GM19193 (cell line): ENCODE results near the gene ANP32A.

Experiments used
- POLR2A ChIP-seq: IDR thresholded peaks from 4 replicates; pipeline ENCODE4 v1.6.1; 2011; ENCODE audit not compliant: insufficient read depth, insufficient read length; ENCODE audit errors: extremely low read depth

Gene ANP32A

DNA sequence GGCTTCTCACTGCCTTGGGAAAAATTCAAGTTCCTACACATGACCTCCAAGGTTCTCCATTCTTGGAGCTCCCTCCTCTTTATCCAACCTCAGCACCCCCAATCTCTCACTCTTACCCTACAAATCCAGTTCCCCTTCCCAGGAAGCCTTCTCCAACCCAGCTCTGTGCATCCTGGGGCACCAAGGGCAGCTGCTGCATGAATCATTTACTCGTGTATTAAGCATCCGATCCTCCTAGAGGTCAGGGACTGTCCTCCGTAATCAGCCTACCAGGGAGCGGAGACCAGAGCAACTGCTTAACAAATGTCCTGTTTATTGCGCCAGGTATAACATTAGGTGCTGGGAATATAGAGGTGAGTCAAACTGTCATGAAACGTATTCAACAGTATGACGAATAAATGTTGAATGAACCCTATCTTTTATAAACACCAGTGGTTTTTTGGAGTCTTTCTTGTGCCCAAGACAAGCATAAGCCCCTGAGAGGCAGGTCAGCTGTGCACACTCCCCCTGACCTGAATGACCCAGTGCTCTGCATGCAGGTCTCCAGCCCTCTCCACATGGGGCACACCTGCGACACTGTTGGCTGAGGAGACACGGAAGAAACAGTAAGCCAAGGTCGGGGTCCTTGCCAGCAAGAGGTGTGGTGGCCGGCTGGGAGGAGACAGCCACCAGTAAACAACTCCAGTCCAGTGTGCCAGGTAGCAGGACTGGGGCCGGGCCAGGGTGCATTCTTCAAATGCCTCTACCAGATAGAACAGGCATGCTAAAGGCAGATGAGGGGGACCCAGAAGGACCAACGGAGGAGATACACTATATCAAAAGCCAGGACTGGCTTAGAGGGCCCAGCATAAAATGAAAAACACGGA lies 27.6 kb downstream of the ANP32A start:
- TF ChIP-seq POLR2A, result no peak

DNA sequence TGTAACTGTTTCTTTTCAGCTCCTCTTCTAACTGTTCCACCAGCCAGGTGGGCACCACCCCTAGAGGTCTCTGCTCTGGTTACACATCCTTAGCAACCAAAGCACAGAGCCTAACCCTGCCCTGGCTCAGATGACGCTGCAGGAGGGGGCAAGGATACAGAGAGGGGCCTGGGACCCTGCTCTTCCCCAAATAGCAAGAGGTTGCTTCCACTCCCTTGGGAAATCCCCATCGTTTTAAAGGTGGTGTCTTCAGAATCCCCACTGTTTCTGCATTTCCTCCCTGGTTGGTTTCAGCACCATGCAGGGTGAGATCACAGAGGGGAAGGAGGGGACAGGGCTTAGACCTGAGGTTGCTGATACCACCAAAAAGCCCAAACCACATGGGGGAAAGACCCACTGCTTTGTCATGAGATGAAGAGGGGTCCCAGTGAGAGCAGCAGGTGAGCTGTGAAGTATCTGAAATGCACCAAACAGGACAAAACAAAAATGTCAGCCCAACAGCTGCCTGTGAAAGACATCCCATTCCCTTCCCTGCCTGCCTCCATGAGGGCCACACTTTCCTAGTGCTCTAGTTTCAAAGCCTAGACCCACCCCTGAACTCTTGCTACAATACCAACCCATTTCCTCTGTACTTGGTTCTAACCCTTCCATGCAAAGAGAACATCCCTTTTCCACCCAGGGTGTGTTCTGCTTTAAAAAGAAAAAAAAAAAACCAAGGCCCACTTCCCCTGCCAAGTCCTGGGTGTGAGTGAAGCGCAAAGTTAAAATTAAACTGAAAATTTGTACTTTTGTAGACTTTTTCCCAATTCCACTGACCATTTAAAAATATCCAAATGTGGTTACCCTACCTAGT lies 29.0 kb downstream of the ANP32A start:
- TF ChIP-seq POLR2A, result no peak

DNA sequence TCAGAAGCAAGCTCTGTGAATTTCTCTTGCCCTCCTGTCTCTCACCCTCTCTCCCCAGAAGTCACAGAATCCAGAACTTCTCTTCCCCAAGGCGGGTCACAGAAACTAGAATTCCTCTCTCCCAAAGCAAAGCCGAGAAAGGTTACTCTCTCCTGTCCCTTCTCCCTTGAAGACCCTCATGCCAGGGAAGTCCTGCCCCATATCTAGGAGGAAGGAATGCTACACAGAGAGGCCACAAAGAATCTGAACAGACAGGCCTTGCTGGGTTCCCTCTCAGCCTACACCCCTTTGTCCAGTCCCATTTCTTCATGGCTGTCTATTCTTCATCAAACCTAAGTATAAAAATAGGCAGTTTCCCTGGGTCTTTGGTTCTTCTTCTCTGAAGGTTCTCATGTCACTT lies 29.8 kb downstream of the ANP32A start:
- no peak for TF ChIP-seq POLR2A

DNA sequence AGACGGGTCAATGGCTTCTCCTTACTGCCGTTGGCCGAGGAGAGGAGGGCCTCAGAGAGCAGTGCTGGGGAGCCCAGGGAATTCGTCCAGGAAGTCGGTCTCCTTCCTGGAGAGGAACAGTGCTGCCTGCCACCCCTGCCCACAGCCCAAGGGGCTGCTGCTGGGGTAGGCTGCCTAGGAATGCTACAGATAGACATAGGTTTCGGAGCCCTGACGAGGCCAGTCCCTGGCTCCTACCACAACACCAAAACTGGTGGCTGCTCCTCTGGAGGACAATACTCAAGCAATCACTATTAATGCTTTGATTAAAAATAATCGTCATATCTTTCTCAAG lies 30.5 kb downstream of the ANP32A start:
- no peak for TF ChIP-seq POLR2A

DNA sequence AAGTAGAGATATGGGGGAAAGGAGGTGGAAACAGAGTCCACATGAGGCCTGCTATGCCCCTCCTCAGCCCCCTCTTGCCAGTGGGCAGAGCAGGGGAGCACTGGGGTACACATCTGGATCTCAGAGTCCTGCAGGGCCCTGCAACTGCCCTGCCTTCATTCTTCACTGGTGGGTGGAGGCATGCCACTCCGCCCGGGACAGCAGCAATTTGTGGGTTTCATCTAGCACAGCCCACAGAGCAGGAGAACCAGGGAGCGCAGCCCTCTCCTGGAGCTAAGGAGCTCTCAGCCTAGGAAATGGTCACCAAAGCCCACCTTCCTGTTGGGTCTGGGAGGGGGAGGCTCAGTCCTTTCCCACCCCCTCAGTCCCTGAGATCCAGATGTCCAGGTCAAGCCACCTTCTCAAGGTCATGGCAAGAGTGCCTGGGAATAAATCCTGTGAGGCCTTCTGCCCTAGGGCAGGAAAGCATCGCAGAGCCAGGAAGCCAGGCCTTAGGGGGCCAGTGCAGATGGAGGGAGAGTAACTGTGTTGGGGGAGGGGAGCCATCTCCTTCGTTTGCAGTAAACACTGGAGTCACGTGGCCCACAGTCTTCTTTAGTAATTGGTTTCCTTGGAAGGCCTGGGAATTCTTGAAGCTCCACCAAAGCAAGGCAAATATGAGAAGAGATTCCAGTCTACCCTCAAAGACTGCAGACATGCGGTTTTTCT lies 31.0 kb downstream of the ANP32A start:
- TF ChIP-seq POLR2A, result no peak

DNA sequence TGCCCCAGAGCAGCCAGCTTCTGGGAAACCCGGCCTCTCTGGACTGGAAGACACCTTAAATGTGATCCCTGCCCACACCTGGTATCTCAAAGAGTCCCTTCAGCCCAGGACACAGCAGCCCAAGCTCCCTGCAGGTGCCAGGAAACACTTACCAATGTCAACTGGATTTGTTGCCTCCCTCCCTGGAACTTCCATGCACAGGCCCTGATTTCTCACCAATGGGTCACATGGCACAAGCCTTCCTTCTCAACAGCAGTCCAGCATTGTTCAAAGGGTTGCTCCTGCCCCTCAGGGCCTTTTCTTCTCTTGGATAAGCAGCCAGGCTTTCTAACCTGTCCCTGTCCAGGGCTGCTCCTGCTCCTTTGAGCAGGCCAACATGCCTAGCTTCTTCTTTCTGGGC lies 31.6 kb downstream of the ANP32A start:
- no peak for TF ChIP-seq POLR2A

DNA sequence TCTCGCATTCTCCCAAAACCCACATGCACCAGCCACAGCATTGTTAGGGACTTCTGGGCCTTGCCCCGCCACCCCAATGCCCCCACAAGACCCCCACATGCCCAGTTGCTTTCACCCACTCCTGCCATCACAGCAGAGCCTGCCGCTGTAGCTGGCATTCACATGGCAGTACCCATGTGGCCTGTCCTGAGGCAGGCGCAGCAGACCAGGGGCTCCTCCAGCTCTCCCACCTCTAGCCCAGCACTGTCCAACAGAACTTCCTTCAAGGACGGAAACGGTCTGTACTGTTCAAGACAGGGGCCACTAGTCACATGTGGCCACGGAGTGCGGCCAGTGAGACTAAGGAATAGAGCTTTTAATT lies 32.5 kb downstream of the ANP32A start:
- no peak for TF ChIP-seq POLR2A

DNA sequence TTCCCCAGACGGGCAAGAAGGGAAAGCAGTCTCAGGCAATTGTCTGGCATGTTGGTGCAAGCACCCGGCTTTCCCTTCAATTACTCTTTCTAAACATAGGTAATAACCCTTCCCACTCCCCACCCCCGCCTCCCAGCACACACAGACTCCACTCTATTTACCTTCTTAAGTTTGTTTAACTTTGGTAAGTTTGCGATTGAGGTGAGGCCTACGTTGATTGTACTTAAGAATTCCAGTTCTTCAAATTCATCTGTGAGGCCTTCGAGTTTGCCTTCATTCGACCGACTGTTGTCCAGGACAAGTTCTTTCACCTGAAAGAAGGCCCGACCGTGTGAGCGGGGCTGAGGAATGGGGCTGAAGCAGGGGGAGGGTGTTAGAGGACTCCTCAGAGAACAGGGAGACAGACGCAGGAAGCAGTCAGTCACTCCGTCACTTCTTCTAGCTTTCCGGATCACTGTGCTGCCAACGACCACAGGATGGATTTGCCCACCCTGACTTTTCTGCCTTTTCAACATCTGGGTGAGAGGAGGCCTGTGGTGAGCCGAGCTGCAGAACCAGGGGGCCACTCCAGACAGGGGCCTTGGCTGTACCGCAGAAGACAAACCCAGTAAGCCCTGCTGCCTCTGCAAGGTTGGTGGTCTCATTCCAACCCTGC lies 33.0 kb downstream of the ANP32A start:
- TF ChIP-seq POLR2A, result no peak

DNA sequence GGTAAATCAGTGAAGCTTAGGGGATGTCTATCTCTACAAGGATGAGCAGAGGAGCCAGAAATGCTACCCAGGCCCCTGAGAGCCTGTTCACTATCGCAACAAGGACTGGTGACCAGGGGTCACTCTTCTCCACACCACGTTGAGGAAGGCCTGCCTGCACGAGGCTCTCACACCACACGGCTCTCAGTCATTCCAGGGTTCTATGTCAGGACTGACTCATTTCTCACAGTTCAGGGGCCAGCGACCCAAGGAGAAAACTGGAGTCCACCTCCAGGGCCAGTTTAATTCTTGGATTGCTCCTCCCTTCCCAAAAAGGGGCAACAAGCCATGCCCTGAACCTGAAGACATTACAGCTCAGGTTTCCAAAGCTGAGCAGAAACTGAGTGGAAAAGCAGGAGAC lies 33.9 kb downstream of the ANP32A start:
- no peak for TF ChIP-seq POLR2A

DNA sequence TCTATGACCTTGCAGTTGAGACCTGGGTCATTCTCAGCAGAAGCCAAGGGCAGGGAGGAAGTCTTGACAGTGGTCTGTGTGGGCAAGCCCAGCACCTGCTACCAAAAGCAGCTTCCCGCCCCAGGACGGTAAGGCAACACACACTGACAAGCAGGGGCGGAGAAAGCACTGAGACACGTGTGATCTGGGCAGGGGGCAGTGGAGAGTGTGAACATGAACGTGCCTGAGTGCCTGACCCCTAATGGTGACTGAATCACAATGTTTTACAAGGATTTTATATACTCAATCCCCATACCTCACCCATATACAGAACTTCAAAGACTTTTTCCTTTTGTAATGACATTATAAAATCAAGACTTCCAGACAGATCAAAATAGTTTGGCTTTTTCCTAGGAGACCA lies 35.2 kb downstream of the ANP32A start:
- no peak for TF ChIP-seq POLR2A

DNA sequence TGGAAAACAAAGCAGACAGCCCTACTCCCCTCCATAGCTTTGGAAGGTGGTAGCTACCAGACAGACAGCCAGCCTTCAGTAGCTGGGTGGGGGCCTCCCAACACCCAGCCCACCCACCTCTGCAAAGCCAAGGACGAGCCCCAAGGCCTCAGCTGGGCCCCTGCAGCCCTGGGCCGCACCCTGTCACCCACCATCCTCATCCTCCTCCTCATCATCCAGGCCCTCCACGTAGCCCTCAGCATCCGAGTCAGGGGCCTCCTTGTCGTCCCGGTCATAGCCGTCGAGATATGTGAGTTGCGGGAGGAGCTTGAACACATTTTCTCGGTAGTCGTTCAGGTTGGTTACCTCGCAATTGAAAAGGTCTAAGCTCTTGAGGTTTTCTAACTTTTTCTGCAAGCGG lies 36.5 kb downstream of the ANP32A start:
- TF ChIP-seq POLR2A, result no peak

DNA sequence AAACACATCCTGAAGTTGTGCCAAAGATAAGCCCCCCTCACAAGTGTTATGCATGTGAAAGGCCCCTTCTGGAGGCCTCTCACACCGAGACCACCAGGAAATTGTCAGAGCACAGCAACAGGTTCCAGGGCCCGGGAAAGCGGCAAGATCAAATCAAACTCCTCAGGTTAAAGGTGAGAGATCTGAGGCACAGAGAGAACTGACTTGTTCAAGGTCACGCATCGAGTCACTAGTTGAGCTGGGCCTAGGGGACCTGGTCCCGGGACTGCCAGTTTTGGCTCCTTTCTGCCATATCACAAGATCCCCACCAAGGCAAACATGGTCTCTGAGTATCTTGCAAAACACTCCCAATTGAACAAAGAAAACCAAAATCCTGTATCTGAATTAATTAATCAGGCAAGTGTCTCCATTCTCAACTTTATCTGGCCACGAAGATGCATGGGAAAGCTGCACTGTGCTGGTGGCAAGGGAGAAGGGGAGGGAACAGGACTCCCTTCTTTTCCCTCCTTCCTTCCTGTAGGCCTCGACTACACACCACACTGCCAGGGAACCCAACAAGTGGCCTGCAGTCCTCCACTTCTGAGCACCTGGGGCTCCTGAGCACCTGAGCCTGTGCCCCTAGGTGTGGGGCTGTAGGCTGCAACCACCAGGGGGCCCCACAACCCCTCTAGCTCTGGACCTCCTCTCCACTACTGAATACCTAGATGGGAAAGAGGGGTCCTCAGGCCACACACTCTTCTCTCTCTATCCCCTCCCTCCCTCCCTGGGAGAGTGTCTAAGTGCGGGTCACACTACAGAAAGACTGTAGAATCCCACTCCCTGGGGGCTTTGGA lies 37.3 kb downstream of the ANP32A start:
- TF ChIP-seq POLR2A, result no peak

DNA sequence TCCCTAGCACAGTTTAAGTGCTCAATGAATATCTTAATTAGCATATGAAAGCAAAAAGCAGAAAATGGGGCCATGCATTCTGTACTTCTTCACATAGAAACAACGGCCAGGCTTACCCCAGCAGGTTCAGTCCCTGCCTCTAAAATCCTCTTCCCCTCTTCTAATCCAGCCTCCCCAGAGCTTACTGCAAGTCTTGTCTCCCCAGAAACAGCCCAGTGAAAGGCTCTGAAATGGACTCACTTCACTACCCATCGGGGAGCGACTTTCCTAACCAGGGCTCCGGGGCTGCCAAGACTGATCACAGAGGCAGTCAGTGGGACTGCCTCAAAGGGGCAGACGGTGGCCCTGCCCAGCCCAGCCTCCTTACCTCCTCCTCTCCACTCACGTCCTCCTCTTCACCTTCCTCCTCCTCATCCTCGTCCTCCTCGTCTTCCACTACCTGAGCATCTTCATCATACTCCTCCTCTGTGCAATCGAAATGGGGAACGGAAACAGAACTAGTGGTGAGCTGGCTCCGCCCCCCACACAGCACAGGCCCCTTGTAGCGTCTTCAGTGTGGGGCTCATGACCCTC lies 38.0 kb downstream of the ANP32A start:
- TF ChIP-seq POLR2A, result no peak
